ENCODE data around the gene COMMD10. TPM values are rescaled to one million over a fixed set of nuclear protein-coding genes. Genes with fewer than 3 reads are reported as not detected.

COMMD10 gene
- total and polyA plus RNA-seq, 8 donors = 3.2 to 72.8 (median 35.4) TPM

GRCh38 chr5:116068028-116068632 lies 16.7 kb upstream of the COMMD10 start:
- no peaks in the 10 kb centered on the region for H3K4me1 ChIP-seq
- H3K27me3 ChIP-seq = peaks cover 0 to 21% (median 0%) of the 10 kb centered on the region in 3 donors
- DNase-seq = peak in 1 of 2 donors; percentile 84
- intact Hi-C loops (cut with DNase I; ENCODE audit: low total_unique reads) = loop anchor here (10.0 kb wide), 1 partner anchor 423 kb away; no protein-coding TSS in a partner anchor
- no peak overlapping the region for H3K27ac ChIP-seq
- no peaks in the 10 kb centered on the region for H3K9me3 ChIP-seq
- no peaks in the 10 kb centered on the region for H3K36me3 ChIP-seq
- WGBS, 5 donors = 12 to 29% (median 19%) methylated on average over 4 of the region's 4 CpGs
- H3K4me3 ChIP-seq = no peak overlapping the region
- TF ChIP-seq CTCF (IDR thresholded peaks at IDR 0.05) (peak in 5 of 7 experiments; percentile 30 to 89 (median 67)), POLR2AphosphoS5 (IDR thresholded peaks at IDR 0.05) (no peak)

GRCh38 chr5:116071211-116071610 lies 13.6 kb upstream of the COMMD10 start:
- TF ChIP-seq CTCF (IDR thresholded peaks at IDR 0.05) (no peak), POLR2A (IDR thresholded peaks at IDR 0.05) (no peak), EP300 (IDR thresholded peaks at IDR 0.05) (no peak), POLR2AphosphoS5 (IDR thresholded peaks at IDR 0.05) (no peak)
- Histone ChIP-seq H3K36me3 (no peaks in the 10 kb centered on the region), H3K27me3 (peaks cover 0 to 15% (median 0%) of the 10 kb centered on the region in 3 donors), H3K4me1 (no peaks in the 10 kb centered on the region), H3K27ac (no peak overlapping the region), H3K9me3 (no peaks in the 10 kb centered on the region), H3K4me3 (no peak overlapping the region)
- 79 to 98% (median 94%) methylated on average over 1 of the region's 1 CpG for WGBS, 5 donors
- intact Hi-C loops (cut with DNase I; ENCODE audit: low total_unique reads) = no loop called here
- no peak for DNase-seq

- intact Hi-C loops (cut with DNase I; ENCODE audit: low total_unique reads) = no loop called here
- 52 to 57% (median 54%) methylated on average over 6 of the region's 6 CpGs for WGBS, 5 donors
- TF ChIP-seq POLR2AphosphoS5 (IDR thresholded peaks at IDR 0.05) (no peak), CTCF (IDR thresholded peaks at IDR 0.05) (no peak), EP300 (IDR thresholded peaks at IDR 0.05) (no peak), POLR2A (IDR thresholded peaks at IDR 0.05) (no peak)
- Histone ChIP-seq H3K4me1 (no peaks in the 10 kb centered on the region), H3K9me3 (no peaks in the 10 kb centered on the region), H3K27ac (no peak overlapping the region), H3K36me3 (peaks cover 0 to 6% (median under 1%) of the 10 kb centered on the region in 4 donors), H3K27me3 (no peaks in the 10 kb centered on the region), H3K4me3 (no peak overlapping the region)
- peak in 1 of 2 donors; percentile 7 for DNase-seq
Measured at GRCh38 chr5:116075191-116075831, 9.5 kb upstream of the COMMD10 start.

- Histone ChIP-seq H3K4me1 (no peaks in the 10 kb centered on the region), H3K27ac (no peak overlapping the region), H3K9me3 (no peaks in the 10 kb centered on the region), H3K36me3 (peaks cover 0 to 12% (median 3%) of the 10 kb centered on the region in 4 donors), H3K27me3 (no peaks in the 10 kb centered on the region), H3K4me3 (no peak overlapping the region)
- peak in 1 of 2 donors; percentile 9 for DNase-seq
- WGBS, 5 donors = 73 to 81% (median 79%) methylated on average over 1 of the region's 1 CpG
- TF ChIP-seq POLR2A (IDR thresholded peaks at IDR 0.05) (no peak), CTCF (IDR thresholded peaks at IDR 0.05) (no peak), POLR2AphosphoS5 (IDR thresholded peaks at IDR 0.05) (no peak), EP300 (IDR thresholded peaks at IDR 0.05) (no peak)
- intact Hi-C loops (cut with DNase I; ENCODE audit: low total_unique reads) = no loop called here
Measured at GRCh38 chr5:116076496-116076895, 8.3 kb upstream of the COMMD10 start.

All from stomach (tissue), 9 donors.